Activated naive CD8-positive, alpha-beta T cell treated with anti-CD3 and anti-CD28 coated beads, Interleukin-2, amount 50 U/mL, for 16 hours (primary cell): ENCODE data around the gene PFN1.

Source experiments
- DNase-seq: peaks from one replicate; pipeline ENCODE4 v3.0.0-alpha.2; 2020; ENCODE audit warnings: low read depth, low spot score

PFN1 gene

DNA sequence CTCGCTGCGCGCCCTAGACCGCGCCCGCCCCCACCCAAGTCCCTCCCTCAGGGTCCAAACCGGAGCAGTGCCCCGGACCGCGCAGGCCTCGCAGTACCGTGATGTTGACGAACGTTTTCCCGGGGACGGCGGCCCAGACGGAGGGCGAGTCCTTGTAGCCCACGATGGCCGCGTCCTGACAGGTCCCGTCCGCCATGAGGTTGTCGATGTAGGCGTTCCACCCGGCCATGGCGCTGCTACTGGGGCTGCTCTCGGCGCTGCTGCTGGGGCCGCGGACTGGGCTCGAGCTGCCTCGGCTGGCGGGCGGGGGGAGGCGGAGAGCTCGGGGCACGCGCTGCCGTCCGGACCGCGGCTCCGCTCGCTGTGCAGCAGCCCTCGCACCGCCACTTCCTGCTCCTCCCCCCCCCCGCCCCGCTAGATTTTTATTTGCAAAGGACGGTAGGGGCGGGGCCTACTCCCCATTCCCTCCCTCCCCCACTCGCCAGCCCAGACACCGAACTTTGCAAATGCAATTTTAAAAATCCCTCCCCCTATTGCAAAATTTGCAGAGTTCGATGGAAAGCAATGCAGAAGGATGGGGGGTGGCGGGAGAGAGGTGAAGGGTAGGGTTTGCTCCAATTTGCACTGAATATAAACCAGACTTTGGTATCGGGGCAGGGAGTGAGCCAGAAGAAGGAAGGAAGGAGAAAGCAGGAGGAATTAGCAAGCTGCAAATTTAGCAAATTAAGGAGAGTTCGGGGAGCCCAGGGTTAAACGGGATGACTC, at the start of gene PFN1:
Gene PFN1, minus strand, starts transcription at position 365 of the 765 bp plus-strand sequence. Its CDS starts 136 bp downstream, at position 229.
- peak; percentile 83 for DNase-seq

DNA sequence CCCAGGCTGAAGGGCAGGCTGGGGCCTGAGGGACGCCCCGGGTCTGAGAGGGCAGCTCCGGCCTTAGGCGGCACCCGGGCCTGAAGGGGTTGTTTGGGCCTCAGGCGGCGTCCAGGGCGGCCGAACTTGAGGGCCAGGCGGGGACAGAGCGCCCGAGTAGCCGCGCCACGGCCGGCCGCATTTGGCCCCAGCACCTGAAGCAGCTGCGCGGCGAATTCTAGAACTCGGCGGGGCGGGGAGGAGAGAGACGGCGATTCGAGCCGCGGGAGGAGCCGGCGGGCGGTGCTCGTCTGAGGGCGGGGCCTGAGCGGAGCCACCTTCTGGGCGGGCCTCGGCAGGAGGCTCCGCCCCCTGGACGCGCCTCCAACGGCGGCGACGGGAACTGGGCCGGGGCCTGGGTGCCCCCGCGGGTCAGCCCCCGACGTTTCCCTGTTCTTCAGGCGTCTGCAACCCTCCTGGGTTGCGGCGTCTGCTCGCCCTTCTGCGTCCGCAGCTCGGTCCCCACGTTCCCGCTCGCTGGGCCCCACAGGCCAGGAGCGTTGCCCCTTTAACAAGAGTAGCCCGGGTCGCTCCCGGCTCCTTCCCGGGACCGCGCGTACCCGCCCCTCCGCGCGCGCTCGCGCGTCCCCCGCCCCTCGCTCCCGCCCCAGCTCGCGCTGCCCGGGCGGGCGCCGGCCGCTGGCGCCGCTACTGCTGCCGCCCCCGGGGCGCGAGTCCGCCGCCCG, 49.1 kb upstream of the PFN1 start, which contains the start of the genes INCA1 and KIF1C:
Gene INCA1, minus strand, starts transcription at position 221 of the 725 bp plus-strand sequence. CDS start 3,085 bp downstream, outside the sequence.
Gene KIF1C, plus strand, starts transcription at position 649 of the 725 bp plus-strand sequence. CDS start 2,297 bp downstream, outside the sequence.
- DNase-seq = peak; percentile 72

DNA sequence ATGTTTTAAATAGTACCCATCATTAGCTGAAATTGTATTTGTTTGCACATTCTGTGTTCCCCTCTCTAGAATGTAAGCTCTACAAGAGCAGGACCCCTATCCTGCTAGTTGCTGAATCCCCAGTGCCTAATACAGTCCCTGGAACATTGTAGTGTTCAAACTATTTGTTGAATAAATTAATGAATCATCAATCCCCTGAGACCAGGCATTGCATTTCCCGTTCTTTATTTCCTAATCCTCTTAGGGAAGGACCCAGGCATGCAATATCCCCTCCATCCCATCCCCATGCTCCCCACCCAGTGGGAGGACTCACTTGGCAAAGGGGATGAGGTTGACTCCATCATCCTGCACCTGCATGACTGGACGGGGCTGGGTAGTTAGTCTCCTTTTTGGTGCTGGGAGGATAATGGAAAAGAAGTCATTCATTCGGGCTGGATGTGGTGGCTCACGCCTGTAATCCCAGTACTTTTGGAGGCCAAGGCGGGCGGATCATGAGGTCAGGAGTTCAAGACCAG, 45.8 kb upstream of the PFN1 start:
- no peak for DNase-seq

DNA sequence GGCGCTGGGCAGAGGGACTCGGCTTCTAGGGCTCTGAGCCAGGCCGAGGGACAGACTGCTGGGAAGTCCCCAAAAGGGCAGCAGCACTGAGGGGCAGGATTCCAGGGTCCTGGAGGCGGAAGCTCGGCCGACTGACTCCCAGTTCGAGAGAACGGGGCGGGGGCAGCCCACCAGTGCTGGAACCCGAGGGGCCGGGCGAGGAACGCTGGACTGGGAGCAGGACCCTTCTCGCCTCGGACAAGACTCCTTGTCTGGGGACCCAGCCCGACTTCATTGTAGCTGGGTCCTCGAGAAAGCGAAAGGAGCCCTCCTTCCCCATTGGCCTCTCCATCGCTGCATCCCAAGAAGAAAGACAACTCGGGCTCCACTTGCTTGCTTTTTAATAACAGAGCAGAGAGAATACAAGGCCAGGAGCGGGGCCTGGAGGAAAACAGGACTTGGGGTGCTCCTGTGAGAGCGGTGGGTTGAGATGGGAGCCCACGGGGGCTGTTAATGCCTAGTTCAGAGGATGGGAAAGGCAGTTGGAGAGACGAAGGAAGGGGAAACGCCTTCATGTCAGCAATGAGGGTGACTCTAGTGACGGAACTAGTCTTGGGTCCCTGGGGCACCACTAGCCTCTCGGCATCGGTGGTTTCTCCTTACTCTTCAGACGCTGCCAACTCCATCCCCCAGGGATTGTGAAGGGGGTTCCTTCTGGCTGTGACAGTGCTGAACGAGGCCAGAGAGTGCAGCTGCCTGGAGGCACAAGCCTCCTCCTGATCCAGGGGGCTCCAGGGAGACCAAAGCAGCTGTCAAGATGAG, 39.6 kb upstream of the PFN1 start:
- no peak for DNase-seq

DNA sequence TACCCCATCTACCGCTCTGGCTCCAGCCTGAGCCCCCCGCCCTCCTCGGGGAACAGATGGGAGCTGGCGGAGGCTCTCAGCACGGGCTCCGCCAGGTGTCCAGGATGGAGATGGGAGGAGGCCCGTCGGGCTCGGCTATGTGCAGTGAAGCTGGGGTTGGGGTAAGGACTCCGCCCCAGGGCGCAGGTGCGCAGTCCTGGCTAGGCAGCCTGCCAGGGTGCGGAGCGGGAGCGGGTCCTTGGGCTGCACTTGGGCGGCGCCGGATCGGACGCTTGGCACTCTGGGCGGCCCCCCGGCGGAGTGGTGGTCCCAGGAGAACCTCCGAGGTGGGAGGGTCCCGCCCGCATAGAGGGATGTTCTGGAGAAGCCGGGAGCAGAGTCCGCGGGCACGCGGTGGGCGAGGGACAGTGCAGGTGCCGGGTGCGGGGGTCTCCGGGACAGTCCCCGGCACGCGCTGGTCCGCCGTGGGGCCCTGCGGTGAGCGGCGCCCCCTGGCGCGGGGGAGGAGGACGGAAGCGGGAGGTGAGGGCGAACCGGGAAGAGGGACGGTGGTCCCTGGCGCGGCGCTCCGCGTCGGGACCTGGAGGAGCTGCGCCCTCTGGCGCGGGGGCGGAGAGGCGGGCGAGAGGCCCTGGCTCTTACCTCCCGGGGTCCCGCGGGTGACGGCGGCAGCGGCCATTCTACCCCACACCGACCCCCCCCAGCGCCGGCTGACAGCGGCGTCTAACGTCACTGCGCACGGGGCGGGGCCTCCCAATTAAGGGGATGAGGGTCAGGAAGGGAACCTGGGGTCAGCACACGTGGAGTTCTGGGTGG, 38.8 kb upstream of the PFN1 start, which contains the start of gene CAMTA2:
Gene CAMTA2, minus strand, starts transcription at position 725 of the 816 bp plus-strand sequence. CDS start 1,453 bp downstream, outside the sequence.
- DNase-seq = peak; percentile 76

DNA sequence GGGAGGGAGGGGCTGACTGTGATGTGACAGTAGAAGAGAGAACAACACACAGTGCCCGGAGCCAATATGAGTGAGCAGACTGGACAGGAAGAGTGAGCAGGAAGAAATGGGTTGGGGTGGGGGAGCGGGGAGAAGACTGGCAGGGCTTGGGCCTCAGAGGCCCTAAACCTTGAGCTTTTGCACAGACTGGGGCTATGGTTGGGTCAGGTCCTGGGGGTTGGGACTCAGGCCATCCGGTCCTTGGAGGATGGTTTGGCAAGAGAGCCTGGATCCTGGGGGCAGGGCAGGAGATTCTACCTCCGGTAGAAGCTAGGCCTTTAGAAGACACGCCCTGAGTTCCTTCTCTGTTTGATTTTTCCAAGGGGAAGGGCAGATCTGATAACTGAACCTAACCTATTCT, 38.1 kb upstream of the PFN1 start:
- no peak for DNase-seq

DNA sequence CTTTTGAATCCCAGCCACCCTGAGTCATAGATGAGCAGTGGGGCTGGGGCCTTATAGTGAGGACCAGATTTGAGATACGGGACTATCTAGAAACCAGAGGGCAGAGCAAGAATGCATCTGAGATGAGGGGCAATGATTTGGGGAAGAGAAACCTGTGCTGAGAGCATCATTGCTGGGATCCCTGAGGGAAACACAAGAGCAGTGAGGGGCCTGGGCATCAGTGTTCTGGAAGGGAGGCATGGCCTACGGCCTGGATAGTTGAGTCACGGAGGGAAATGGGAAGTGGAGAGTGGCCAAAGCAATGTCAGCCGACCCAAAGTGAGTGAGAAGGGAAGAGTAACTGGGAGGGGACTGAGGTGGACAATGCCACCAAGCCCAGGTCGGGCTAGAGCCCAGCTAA, 34.0 kb upstream of the PFN1 start:
- DNase-seq = no peak

DNA sequence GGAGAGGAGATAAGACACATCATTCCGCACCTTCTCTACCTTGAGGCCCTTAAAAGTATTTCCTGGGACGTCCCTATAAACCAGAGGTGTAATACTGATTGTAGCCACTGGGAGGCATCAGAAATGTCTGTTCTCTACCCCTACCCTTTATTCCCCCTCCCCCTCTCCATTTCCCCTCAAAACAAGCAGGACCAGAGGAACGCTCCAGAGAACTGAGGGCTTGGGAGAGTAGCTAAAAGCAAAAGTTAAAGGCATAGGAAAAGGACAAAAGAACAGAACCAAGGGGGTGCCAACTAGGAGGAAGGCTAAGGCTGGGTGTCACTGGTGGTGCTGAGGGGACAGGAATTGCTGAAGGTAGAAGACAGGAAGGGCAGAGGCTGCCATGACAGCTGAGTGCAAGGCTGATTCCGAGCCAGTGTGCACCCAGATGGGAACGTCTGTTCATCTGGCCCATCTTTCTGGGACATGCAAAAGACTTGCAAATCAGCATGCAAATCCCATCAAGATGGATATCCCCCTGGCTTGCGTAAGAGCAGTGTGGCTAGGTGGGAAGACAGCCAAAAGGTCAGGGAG, 32.4 kb upstream of the PFN1 start:
- DNase-seq = no peak

DNA sequence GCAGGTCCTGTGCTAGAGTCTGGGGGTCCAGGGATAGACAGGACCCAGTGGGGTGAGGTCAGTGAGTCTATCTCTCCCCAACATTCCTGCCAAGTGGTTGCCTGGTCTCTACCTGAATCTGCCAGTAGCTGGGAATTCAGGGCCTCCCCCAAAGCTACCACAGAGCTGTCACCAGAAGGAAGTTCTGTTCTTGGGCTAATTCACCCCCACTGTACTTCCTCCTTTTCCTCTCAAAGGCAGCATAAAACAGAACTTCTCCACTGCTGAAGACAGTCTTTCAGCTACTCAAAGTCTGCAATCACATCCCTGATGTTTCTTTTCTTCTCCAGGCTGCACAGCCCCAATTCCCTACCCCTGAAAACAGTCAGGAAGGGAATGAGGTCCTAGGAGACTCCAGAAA, 30.4 kb upstream of the PFN1 start:
- DNase-seq = no peak

DNA sequence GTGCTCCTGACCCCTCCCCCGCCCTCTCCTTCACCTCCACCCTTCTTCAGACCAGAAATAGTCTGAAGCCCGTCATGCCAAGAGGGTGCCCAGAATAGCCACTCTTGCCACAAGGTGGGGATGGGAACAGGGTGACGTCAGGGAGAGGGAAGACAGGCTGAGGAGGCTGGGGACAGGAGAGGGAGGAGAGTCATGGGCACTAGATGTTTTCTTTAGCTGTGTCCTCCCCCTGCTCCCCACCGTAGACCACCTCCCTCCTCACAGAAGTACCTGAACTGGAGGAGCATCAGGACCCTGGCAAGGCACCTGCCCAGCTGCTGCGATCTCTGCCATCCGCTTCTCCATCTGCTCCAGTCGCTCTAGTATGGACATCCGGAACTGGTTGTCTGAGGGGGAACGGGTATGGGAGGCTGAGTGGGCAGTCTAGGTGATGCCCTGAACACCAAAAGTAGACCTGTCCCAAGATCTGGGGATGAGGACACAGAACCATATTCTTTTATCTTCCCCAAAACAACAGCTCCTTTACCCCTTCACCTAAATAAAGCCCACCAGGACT, 25.9 kb upstream of the PFN1 start:
- DNase-seq = no peak

DNA sequence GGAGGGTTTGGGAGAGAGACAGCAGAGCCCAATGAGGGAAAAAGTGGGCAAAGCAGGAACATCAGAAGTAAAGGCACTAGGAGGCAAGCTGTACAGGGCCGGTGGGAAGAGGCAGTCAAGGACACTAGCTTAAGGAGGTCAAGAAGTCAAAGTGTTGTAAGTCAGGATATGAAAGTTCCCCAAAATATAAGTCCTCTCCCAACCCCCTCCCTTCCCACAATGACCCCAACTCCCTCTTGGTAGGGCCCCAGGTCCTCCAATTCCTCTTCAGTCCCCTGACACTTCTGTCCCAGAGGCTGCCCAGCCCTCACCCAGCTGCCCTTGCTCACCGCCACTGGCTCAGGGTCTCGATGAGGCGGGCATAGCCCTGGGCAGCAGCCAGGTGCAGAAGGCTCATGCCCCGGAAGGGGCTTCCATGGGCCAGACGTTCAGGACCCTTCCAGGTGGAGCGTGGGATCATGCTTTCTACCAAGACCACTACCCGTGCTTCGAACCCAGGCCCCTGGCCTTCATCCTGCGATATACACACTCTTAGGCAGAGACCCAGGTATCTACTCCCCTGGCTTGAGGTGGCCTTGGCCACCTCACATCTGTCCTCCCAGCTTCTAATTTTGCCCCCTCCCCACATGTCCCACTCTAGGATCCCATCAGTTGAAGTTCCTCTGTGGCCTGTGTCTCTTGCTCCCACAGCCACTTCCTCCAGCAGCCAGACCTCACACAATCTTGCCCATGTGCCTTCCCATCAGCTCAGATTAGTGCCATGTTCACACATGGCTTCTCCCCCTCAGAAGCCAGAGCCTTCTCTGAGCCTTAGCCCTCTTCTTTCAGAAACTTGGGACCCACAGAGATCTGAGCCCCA, 25.2 kb upstream of the PFN1 start:
- no peak for DNase-seq

DNA sequence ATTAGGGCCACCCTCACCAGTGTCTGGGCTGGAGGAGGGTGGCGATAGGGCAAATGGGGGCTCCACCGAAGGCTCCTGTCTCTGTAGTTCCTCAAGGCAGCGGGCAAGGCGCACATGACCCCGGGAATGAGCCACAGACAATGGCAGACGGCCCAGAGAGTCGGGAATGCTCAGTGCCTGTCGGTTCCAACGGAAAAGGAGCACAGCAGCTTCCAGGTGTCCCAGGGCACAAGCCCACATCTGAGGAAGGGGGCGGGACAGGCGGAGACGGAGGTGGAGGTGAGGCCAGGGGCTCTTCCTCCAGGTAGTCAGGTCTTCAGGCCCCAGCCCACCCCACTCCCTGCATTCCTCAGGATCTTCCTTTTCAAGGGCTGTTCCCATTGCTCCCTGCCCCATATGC, 24.4 kb upstream of the PFN1 start:
- DNase-seq = no peak

DNA sequence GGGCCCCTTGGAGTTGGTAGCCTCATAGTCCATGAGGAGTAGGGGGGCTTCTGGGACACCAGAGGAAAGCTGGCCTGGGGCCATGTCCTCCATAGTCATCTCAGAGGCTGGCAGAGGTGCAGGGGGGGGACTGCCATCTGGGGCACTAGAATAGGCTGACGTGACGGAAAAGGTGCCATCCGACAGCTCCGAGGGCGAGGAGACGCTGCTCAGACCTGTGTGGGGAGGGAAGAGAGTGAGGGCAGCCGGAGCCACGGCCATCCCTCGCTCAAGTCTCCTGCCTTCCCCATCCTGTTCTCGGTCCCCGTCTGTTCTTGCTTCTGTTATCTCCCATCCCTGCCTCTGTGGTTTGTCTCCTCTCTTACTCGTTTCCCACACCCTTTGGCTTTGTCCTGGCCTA, 24.0 kb upstream of the PFN1 start:
- DNase-seq = no peak

DNA sequence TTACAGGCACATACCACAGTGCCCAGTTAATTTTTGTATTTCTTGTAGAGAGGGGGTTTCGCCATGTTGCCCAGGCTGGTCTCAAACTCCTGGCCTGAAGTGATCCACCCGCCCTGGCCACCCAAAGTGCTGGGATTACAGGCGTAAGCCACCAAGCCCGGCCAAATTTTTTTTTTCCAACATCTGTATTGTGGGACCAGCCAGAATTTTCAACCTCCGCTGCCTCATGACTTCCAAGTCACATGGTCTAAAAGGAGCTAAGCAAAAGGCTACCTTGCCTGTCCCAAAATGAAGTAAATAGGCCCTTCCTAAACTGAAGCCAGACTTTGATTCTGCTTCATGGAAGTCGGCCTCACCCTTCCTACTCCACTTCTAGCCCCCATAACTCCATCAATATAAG, 23.5 kb upstream of the PFN1 start:
- DNase-seq = no peak

DNA sequence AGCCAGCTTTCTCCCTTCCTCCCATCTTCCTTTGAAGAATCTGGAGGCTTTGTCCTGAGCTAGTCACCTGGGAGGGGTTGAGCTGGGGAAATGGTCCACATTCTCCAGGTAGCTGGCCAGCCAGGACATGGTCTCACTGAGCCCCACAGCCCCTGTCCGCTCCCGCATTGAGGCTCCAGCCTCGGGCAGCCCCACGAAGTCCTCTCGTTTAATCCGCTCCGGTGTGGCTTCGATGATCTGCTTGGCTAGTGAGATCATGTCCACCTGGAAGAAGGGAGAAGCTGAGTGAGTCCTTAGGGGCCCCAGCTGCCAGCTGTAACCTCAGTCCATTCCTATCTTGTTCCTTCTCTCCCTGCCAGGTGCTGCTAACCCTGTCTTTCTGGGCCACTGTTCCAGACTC, 21.9 kb upstream of the PFN1 start:
- no peak for DNase-seq

DNA sequence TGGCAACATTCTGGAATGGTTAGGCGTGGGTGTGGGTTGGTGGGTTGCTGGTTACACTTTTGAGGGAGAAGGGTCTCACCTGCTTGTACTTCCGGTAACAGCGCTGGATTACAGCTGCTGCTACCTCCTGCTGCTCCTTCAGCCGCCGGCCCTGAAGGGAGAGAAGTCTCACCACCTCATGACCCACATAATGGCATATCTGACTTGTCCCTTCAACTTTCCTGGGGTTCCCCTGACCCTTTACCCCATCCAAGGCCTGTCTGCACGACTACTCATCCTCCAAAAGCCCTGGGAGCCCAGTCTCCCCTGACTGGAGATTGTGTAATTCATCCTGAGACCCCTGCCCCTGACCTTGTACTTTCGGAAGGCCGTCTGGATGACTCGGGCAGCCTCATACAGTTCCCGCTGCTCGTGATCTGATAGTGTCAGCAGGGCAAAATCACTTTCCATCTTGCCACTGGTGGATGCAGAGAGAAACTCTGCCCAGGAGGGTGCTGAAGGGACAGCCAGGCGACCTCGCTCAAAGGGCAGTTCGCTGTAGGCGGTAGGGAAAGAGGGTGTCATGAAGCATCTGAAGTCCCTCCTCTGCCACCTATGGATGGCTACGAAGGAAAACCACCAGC, 21.3 kb upstream of the PFN1 start:
- DNase-seq = no peak

DNA sequence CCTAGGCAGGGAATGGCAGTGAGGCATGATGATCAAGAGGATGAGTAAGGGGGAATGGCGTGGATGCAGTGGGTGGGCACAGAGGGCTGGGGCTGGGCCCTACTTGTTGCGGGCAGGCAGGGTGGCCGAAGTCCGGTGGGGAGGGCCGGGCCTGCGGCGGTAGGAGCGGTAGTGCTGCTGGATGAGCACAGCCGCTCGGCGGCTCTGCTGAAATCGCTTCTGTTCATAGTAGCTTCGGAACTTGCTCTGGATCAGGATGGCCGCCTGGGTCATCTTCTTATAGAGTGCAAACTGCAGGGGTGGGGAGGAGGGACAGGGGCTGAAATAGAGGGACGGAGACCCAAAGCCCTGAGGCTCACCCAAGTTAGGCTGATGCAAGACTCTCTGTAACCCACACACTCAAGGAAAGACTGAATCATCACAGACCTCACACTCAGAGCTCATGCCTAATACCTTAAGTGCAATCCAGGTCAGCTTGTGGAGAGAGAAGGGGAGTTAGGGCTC, 20.8 kb upstream of the PFN1 start:
- no peak for DNase-seq

DNA sequence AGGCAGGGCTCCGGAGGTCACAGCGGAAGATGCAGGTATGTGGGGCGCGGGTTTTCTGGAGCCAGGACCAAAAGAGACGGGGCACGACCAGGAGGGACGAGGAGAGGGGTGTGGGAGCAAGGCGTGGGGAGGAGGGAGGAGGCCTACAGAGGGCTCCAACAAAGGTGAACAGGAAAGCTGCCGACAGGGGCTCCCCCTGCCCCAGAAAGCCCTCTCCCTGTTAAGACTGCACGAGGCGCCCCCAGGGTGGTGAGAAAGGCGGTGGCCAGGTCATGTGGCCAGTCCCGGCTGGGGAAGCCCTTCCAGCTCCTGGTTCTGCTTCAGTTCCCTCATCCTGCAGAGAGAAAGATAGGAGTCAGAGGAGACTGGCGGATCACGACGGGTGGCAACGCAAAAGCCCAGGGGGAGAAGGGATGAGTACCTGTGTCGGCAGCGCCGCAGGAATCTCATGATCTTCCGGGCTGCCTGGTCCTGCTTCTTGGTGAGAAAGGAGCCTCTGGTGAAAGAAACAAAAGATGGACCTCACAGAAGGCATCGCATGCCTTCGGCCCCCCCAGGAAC, 20.2 kb upstream of the PFN1 start:
- DNase-seq = no peak
